Non-pigmented ciliary epithelial cell (primary cell): ENCODE measurements around the gene HPGD.

Experiments used
- DNase-seq: peaks from one replicate; pipeline ENCODE4 v3.0.0-alpha.2; 2010; ENCODE audit warnings: low read depth

Gene HPGD

GRCh38 chr4:174474457-174475075 is 47.7 kb downstream of the HPGD start:
- no peak for DNase-seq

- DNase-seq = no peak
These were observed 55.2 kb downstream of the HPGD start for GRCh38 chr4:174467107-174467506.

GRCh38 chr4:174464949-174465348 is 57.3 kb downstream of the HPGD start:
- no peak for DNase-seq

GRCh38 chr4:174461466-174462106 is 60.7 kb downstream of the HPGD start:
- DNase-seq = no peak

- DNase-seq = no peak
These were observed 61.6 kb downstream of the HPGD start for GRCh38 chr4:174460684-174461083.

- DNase-seq = no peak
These were observed 64.8 kb downstream of the HPGD start for GRCh38 chr4:174457468-174457867.

- DNase-seq = no peak
These were observed 67.3 kb downstream of the HPGD start for GRCh38 chr4:174454815-174455473.

- DNase-seq = no peak
These were observed 70.5 kb downstream of the HPGD start for GRCh38 chr4:174451718-174452296.

GRCh38 chr4:174450786-174451125 is 71.5 kb downstream of the HPGD start:
- no peak for DNase-seq

GRCh38 chr4:174449944-174450785 is 72.1 kb downstream of the HPGD start:
- no peak for DNase-seq

GRCh38 chr4:174449152-174449551 is 73.1 kb downstream of the HPGD start:
- DNase-seq = no peak

GRCh38 chr4:174444390-174444789 is 77.9 kb downstream of the HPGD start:
- no peak for DNase-seq
